Coronary artery (tissue), 2 donors: ENCODE measurements around the gene TTC28.
A peak's percentile ranks its signal among the peaks of the same experiment; 100 is the strongest.

ENCODE experiments used
- DNase-seq: peaks from one replicate; pipeline ENCODE4 v3.0.0-alpha.2; 2017; ENCODE audit warnings: low spot score
- H3K27ac ChIP-seq, 2 donors: fragments of 200-600 bp; sonication (generic); one replicate each; pipeline ENCODE4 v1.5.1; 2016 to 2019
- H3K4me3 ChIP-seq: fragments of 200-600 bp; sonication (generic); 2 replicates; pipeline ENCODE4 v1.5.1; 2016; ENCODE audit warnings: mild to moderate bottlenecking, moderate library complexity
- CTCF ChIP-seq: fragments of 200-600 bp; sonication (generic); IDR thresholded peaks from one replicate; pipeline ENCODE4 v1.5.1; 2019; ENCODE audit warnings: antibody characterized with exemption

TTC28 gene

GRCh38 chr22:28058036-28058435 is 621.6 kb downstream of the TTC28 start:
- TF ChIP-seq CTCF: no peak
- H3K4me3 ChIP-seq: no peak overlapping the region
- no peak for DNase-seq
- no peak overlapping the region for H3K27ac ChIP-seq

- Histone ChIP-seq H3K4me3 (no peak overlapping the region), H3K27ac (no peak overlapping the region)
- no peak for DNase-seq
- TF ChIP-seq CTCF: no peak
These were observed 624.8 kb downstream of the TTC28 start for GRCh38 chr22:28054819-28055208.

GRCh38 chr22:28053896-28054818 is 625.5 kb downstream of the TTC28 start:
- DNase-seq: no peak
- H3K4me3 ChIP-seq: no peak overlapping the region
- H3K27ac ChIP-seq: no peak overlapping the region
- TF ChIP-seq CTCF: no peak

GRCh38 chr22:28052825-28053269 is 626.8 kb downstream of the TTC28 start:
- DNase-seq: no peak

GRCh38 chr22:28051787-28052356 is 627.8 kb downstream of the TTC28 start:
- H3K4me3 ChIP-seq: no peak overlapping the region
- no peak for DNase-seq
- H3K27ac ChIP-seq: no peak overlapping the region
- peak; percentile 87 for TF ChIP-seq CTCF

More at GRCh38 chr22:28052825-28053269, 626.8 kb downstream of the TTC28 start:
- no peak for TF ChIP-seq CTCF
- Histone ChIP-seq H3K27ac (no peak overlapping the region), H3K4me3 (no peak overlapping the region)

- DNase-seq: no peak
- no peak overlapping the region for H3K4me3 ChIP-seq
- TF ChIP-seq CTCF: no peak
- no peak overlapping the region for H3K27ac ChIP-seq
These were observed 628.4 kb downstream of the TTC28 start for GRCh38 chr22:28051091-28051786.
